H1 (cell line): ENCODE results near the gene GNB1. TPM values are rescaled to one million over a fixed set of nuclear protein-coding genes. Genes with fewer than 3 reads are reported as not detected.

Experiments
- BACH1 ChIP-seq: IDR thresholded peaks from 2 replicates; pipeline ENCODE4 v1.6.1; 2012; ENCODE audit warnings: low read length, improper control_type of control experiment
- BCL11A ChIP-seq, 2 experiments: IDR thresholded peaks; one replicate each; pipeline ENCODE4 v1.6.1; 2011; ENCODE audit warnings: low read depth in 2 of 2, low read length in 2 of 2, mild to moderate bottlenecking in 2 of 2
- CHD7 ChIP-seq: fragments of 300-600 bp; sonication (generic); IDR thresholded peaks from 2 replicates; pipeline ENCODE4 v1.7.1; 2012; ENCODE audit warnings: low read length, moderate library complexity, mild to moderate bottlenecking, inconsistent platforms; ENCODE audit not compliant: insufficient replicate concordance
- EP300 ChIP-seq, 2 experiments: IDR thresholded peaks; 1 replicate in 1 of 2; 2 replicates in 1 of 2; pipeline ENCODE4 v1.6.1; 2011 to 2012; ENCODE audit warnings: low read depth in 2 of 2, low read length in 2 of 2, mild to moderate bottlenecking in 2 of 2, borderline replicate concordance in 1 of 2, inconsistent platforms in 1 of 2, moderate library complexity in 1 of 2
- HDAC6 ChIP-seq: IDR thresholded peaks from one replicate; pipeline ENCODE4 v1.7.1; 2012; ENCODE audit warnings: low read depth, mild to moderate bottlenecking, inconsistent platforms, low read length, moderate library complexity
- NRF1 ChIP-seq: IDR thresholded peaks from 2 replicates; pipeline ENCODE4 v1.6.1; 2011; ENCODE audit warnings: mild to moderate bottlenecking, low read depth, low read length, improper control_type of control experiment
- SIRT6 ChIP-seq: IDR thresholded peaks from one replicate; pipeline ENCODE4 v1.7.1; 2012; ENCODE audit warnings: low read length, inconsistent platforms
- SIX5 ChIP-seq: IDR thresholded peaks from 2 replicates; pipeline ENCODE4 v1.6.1; 2011; ENCODE audit warnings: mild to moderate bottlenecking, low read depth, low read length
- SP2 ChIP-seq: IDR thresholded peaks from 2 replicates; pipeline ENCODE4 v1.6.1; 2012; ENCODE audit warnings: mild to moderate bottlenecking, low read length, inconsistent platforms
- TAF1 ChIP-seq: IDR thresholded peaks from 2 replicates; pipeline ENCODE4 v1.6.1; 2011; ENCODE audit warnings: mild to moderate bottlenecking, low read depth, low read length
- TAF7 ChIP-seq: optimal IDR thresholded peaks from 2 replicates; pipeline ENCODE3; 2011; ENCODE audit warnings: low read depth, mild to moderate bottlenecking, inconsistent platforms, low read length, moderate library complexity, borderline replicate concordance
- TEAD4 ChIP-seq: IDR thresholded peaks from 2 replicates; pipeline ENCODE4 v1.6.1; 2012; ENCODE audit warnings: low read depth, low read length, inconsistent platforms, mixed read lengths
- polyA plus RNA-seq, 7 experiments: library from polyadenylated mRNA; depleted of rRNA in 3 of 7; stranded (reverse) in 5 of 7; unstranded in 2 of 7; fragments of >200 nt in 5 of 7; fragments of 200-250 nt in 2 of 7; gene quantifications; 1 replicate in 5 of 7; 2 replicates in 1 of 7; 4 replicates in 1 of 7; pipeline versions ENCODE4 v1.2.1 to v1.2.3, GENCODE V29; 2011 to 2013; ENCODE audit warnings: missing spikeins in 2 of 7, mixed read lengths in 2 of 7
- total RNA-seq: library from RNA; stranded (reverse); fragmentation: NEBNext Ultra II Directional; extraction: Animal tissue kit (Norgen Biotek cat#: 25700); gene quantifications from 2 replicates; pipeline ENCODE4 v1.2.1, GENCODE V29; 2021

Gene GNB1
- total and polyA plus RNA-seq, 2 of the 8 experiments (the other 6 are each of a cell fraction or from before 2014, with no cell fraction given): 343 to 382 TPM

- TF ChIP-seq CHD7 (no peak), TEAD4 (no peak), TAF7 (no peak), SP2 (no peak), TAF1 (no peak), BCL11A (IDR thresholded peaks at IDR 0.05; ENCODE audit: low read depth in 2 of 2, low read length in 2 of 2) (no peak), SIRT6 (no peak), EP300 (IDR thresholded peaks at IDR 0.05; ENCODE audit: borderline replicate concordance in 1 of 2, low read depth in 2 of 2, low read length in 2 of 2) (no peak), SIX5 (no peak), HDAC6 (no peak), BACH1 (no peak), NRF1 (no peak)
Observed at GRCh38 chr1:1910033-1910465, 19.2 kb upstream of the GNB1 start (continued).
